Measurements from ENCODE around the gene SELENON. TPM values are rescaled to one million over a fixed set of nuclear protein-coding genes. Genes with fewer than 3 reads are reported as not detected.

SELENON gene
- total RNA-seq, 2 experiments from 2014 or later, result 9.9 to 28.3 TPM

- Histone ChIP-seq H3K79me2 (ENCODE audit: insufficient read depth, low read depth, low read length) (peaks cover 12% of the 10 kb centered on the region; the same call in 1 of the 2 replicates), H4K20me1 (ENCODE audit: insufficient read depth, low read length) (no peaks in the 10 kb centered on the region), H3K4me1 (ENCODE audit: insufficient read depth, low read length, poor library complexity, severe bottlenecking) (peaks cover 30% of the 10 kb centered on the region), H2AFZ (ENCODE audit: low read length) (peak within 1 kb of the TSS; percentile 77; the same call in 1 of the 2 replicates), H3K36me3 (ENCODE audit: insufficient read depth, low read length) (no peaks in the 10 kb centered on the region), H3K4me3 (ENCODE audit: low read depth, low read length, poor library complexity, severe bottlenecking) (peak within 1 kb of the TSS; percentile 84), H3K9me3 (ENCODE audit: low read length) (no peaks in the 10 kb centered on the region), H3K27ac (ENCODE audit: low read depth, low read length, poor library complexity, severe bottlenecking) (peak within 1 kb of the TSS; percentile 87), H3K4me2 (ENCODE audit: low read length) (peak within 1 kb of the TSS; percentile 74), H3K9me2 (ENCODE audit: insufficient read depth, low read length) (no peaks in the 10 kb centered on the region)
- DNase-seq (ENCODE audit: low spot score), result peak; percentile 92
- ChIA-PET POLR2A (interaction anchor here (0.5 to 1.8 kb wide), 3 partner anchors 10 to 347 kb away, joined by 3 to 6 read pairs (median 4); partner anchors contain the start of gene PAFAH2), CTCF (ENCODE audit: unreplicated experiment) (interaction anchor here (0.6 kb wide), 1 partner anchor 21 kb away, joined by 4 read pairs; no protein-coding TSS in a partner anchor)
- intact Hi-C loops (cut with micrococcal nuclease; ENCODE audit: unreplicated experiment), result loop anchor here (2.0 to 10.0 kb wide), 2 partner anchors 179 to 575 kb away; partner anchors contain the start of genes PAFAH2 and RSRP1
- BruUV-seq (replicated peaks), result no TSS peak
- TF ChIP-seq CTCF (conservative IDR thresholded peaks at IDR 0.05; ENCODE audit: low read length), result no peak
- no peak for TF ChIP-seq EZH2phosphoT487 (IDR thresholded peaks at IDR 0.05; ENCODE audit: borderline replicate concordance, low read depth, low read length)
These were observed 19.7 kb downstream of the SELENON start, which contains the start of gene MTFR1L for GRCh38 chr1:25819491-25820246. MTFR1L (plus strand) TSS chr1:25819954; CDS start chr1:25823105, 3,151 bp downstream.

GRCh38 chr1:25820247-25821111 lies 20.5 kb downstream of the SELENON start:
- Histone ChIP-seq H3K36me3 (ENCODE audit: insufficient read depth, low read length) (no peaks in the 10 kb centered on the region), H2AFZ (ENCODE audit: low read length) (peak overlapping the region; percentile 77; the same call in 1 of the 2 replicates), H3K4me2 (ENCODE audit: low read length) (peak overlapping the region; percentile 74), H3K27ac (ENCODE audit: low read depth, low read length, poor library complexity, severe bottlenecking) (peak overlapping the region; percentile 87), H3K9me2 (ENCODE audit: insufficient read depth, low read length) (no peaks in the 10 kb centered on the region), H3K9me3 (ENCODE audit: low read length) (no peaks in the 10 kb centered on the region), H3K79me2 (ENCODE audit: insufficient read depth, low read depth, low read length) (peaks cover 12% of the 10 kb centered on the region; the same call in 1 of the 2 replicates), H4K20me1 (ENCODE audit: insufficient read depth, low read length) (no peaks in the 10 kb centered on the region), H3K4me1 (ENCODE audit: insufficient read depth, low read length, poor library complexity, severe bottlenecking) (peaks cover 30% of the 10 kb centered on the region), H3K4me3 (ENCODE audit: low read depth, low read length, poor library complexity, severe bottlenecking) (peak overlapping the region; percentile 84)
- DNase-seq (ENCODE audit: low spot score), result peak; percentile 89
- TF ChIP-seq CTCF (conservative IDR thresholded peaks at IDR 0.05; ENCODE audit: low read length) (no peak), EZH2phosphoT487 (IDR thresholded peaks at IDR 0.05; ENCODE audit: borderline replicate concordance, low read depth, low read length) (no peak)
- ChIA-PET POLR2A (interaction anchor here (0.5 to 2.0 kb wide), 4 partner anchors 11 to 348 kb away, joined by 3 to 6 read pairs (median 5); partner anchors contain the start of gene PAFAH2), CTCF (ENCODE audit: unreplicated experiment) (interaction anchor here (1.2 kb wide), 1 partner anchor 11 kb away, joined by 3 read pairs; no protein-coding TSS in a partner anchor)
- BruUV-seq (replicated peaks), result no TSS peak
- intact Hi-C loops (cut with micrococcal nuclease; ENCODE audit: unreplicated experiment), result loop anchor here (2.0 to 10.0 kb wide), 2 partner anchors 178 to 576 kb away; partner anchors contain the start of genes PAFAH2 and RSRP1
